ENCODE results near the gene PPP1R13B.

The PPP1R13B gene

DNA sequence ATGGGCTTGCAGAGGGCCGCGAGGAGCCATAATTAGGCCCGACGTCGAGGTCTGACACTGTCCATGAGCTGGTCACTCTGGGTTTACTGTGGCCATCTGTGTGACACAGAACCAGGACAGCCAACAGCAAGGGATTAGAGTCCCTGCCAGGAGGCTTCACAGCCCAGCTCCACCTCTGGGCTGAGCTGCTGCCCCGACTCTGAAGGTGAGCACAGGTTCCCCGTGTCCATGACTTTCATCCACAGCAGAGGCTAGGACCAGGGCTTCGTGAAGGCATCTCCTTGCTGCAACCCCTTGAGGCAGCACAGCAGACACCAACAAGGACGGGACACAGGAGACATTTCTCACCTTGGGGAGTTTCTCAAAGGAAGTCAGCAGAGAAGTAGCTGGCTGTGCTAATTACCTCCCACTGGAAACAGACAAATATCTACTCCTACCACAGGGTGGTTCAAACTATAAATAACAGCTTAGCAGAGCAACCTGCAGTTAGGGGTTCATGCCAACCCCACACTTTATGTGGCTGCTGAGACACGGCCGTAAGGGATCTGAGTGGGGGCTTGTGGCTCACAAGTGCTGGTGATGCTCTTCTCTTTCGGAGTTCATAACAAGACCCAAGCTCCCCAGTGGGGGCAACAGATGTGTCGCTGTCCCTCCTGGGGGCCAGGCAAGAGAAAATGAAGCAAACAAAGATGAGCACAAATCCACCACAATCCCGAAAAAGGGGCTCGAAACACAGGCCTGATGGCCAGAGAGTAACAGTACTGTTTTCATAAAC is 102.6 kb downstream of the PPP1R13B start:
- no peak for DNase-seq (ENCODE audit: low read depth)

DNA sequence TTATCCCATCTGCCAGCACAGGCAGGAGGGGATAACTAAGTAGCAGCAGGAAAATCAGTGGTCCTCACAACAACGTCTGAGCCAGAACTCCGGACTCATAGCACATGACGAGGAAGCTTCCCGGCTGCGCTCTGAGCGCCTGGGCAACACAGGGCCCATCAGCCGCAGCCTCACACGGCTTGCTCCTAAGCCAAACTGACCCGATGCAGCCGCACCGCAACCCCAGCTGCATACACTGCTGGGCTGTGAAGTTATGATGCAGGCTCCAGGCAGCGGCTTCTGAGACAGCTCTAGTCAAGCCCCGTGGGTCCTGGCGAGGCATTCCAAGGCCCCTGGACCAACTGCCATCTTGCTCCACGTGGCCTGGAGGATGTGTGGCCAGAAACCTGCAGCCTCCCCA is 103.7 kb downstream of the PPP1R13B start:
- DNase-seq (ENCODE audit: low read depth), result no peak

DNA sequence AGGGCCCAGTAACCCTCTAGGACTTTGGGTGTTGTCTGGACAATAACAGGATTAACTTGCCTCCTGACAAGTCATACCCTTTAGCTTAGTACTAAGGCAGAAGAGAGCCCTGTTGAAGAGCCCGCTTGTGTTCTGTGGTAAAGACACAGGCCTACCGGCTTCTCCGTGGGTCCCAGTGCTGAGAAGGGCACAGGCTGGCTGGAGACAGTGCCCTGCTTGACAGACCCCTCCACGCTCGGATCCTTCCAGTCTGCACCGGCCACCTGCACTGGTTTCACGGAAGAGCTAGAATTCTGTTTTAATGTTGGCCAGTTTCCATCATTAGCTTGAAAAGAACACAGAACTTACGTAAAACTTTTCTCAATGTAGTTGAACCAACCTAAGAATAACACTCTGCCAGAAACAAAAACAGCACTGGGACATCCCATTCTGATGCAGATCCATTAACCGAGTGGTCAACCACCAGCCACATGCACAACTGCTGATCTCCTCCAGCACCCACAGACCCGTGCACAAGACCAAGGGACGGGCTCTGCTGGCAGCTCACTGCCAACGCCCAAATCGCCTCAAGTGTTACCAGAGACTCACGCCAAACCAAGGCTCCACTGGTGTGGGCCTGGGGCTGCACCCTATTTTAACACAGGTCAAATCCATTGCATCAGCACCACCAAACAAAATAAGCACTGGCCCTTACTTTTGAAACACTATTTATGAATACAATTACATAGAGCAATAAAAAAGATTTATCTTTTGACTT is 104.7 kb downstream of the PPP1R13B start:
- DNase-seq (ENCODE audit: low read depth), result no peak

DNA sequence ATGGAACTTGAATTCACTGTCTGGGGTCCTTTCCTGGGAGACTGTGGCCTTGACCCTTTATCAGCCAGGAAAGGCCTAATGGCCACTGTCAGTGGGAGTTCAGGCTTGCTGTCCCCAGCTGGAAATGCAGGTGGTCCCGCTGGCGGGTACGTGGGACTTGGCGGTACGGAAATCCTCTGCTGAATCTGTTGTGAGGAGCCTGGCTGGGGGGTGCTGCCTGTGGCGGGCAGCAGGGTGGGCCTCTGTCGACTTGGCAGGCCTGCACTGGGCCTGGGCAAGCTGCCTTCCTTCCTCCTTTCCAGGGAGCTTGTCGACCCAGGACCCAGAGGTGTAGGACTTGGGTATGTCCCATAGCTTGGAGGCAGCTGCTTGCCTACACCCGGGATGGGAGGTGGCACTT is 105.5 kb downstream of the PPP1R13B start:
- no peak for DNase-seq (ENCODE audit: low read depth)

DNA sequence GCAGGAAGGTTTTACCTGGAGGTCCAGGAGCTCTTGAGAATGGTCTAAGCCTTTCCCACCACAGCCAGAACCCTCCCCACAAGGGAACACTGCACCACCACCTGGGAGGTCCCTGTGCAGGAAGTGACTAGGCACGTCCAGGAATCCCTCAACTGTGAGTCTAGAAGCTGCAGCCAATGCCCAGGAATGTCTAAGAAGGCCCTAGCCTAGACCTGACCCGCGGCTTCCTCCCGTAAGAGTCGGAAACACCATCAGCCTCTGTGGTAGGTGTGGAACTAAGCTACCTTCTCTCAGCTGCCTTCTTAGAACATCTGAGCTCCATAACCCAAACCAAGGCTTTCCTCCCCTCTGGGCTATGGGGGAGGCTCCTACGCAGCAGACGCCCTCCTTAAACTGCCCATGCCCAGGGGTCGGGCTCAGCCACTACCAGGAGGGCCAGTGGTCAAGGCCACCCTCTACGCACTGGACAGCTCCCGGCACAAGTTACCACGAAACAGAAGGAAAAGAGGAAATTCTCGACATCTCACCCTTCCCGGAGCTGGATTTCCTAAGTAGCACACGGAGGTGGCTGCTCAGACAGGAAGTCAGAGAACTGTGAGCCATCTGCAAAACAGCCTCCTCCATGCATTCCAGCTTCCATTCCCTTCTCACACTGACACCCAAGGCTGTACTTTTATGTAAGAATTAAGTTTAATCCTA is 106.2 kb downstream of the PPP1R13B start:
- no peak for DNase-seq (ENCODE audit: low read depth)

DNA sequence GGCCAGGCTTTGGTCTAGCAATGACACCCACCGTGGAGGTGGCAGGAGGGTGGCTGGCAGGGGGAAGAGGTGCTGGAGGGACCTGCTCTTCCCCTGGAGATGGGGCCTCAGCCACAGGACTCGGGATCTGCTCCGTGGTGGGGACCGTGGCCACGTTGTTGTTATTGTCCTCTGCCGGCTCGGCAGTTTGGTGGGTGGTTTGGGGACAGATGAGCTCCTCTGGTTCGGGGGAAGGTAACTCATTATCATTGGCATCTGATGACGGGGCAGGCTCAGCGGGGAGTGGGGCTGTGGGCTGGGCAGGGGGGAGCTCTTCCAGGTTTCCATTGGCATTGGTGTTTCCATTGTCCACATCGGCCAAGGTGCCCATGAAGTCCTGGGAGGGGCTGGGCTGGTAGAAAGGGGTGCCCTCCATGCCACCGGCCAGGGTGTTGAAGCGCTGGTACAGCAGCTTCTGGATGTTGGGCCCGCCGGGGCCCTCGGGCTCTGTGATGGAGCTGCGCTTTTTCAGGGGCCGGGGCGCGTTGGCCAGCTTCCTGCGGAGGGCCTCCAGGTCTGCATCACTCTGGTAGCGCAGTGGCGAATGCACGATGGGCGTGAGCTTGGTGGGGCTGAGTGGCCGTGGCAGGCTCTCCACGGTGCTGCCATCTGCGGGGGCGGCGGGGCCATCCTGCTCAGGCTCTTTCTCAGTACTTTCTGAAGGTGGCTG is 107.4 kb downstream of the PPP1R13B start:
- DNase-seq (ENCODE audit: low read depth), result no peak

DNA sequence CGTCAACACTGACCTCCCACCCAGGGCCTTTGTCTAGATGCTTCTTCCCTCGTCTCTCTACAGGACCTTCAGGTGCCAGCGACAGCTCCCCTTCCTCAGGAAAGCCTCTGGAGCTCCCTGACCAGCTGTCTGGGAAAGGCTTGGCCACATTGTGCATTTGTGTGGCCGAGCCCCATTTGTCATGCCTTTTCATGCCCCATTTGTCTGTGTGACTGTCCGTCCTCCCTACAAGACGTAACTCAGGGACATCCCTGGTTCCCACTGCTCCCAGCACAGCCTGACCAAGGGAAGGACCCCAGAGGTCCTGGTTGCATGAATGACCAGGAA is 107.9 kb downstream of the PPP1R13B start:
- no peak for DNase-seq (ENCODE audit: low read depth)

DNA sequence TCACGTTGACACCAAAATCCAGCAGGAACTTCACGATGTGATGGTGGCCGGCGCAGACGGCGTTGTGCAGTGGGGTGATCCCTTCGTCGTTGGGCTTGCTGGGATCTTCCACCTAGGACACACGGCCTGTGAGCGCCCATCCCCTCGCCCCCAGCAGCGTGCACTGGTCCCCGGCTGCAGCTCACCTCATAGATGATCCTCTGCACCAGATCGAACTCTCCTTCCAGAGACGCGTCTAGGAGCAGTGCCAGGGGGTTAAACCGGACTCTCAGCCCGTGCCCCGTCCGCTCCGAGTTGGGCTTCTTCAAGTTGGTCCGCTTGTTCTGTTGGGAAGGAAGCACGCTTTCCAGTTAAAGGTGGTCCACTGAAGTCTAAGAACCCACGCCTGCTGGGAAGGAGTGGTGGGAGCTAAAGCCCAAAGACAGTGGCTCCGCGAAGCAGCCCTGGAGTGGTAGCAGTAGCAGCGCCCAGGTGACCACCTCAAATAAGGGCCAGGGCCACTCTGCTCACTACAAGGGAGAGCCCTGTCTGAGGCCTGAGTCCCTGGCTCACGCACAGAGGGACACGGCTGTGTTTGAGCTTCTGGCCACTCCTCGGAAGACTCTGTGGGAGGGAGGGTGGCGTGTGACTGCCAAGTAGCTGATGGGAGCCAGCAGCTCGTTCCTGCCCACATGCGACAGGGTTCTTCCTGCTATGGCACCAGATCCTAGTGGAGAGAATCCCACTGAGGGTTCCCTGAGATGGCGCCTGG is 108.5 kb downstream of the PPP1R13B start:
- DNase-seq (ENCODE audit: low read depth), result no peak

DNA sequence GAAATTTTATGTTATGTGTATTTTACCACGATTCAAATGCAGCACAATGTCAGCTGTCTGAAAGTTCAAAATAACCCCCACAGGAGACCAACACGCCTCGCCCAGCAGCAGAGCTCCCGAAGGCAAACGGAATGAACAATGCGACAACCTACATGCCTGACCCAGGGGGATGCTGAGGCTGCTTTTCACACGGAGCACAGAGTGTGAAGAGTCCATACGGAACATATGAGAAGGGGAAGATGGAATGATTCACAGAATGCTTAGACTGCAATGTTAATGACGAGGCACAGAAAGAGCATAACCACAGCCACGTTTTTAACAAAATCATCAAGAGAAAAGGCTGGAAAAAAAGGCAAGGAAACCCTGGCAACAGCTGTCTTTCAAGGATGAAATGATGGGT is 109.2 kb downstream of the PPP1R13B start:
- no peak for DNase-seq (ENCODE audit: low read depth)

DNA sequence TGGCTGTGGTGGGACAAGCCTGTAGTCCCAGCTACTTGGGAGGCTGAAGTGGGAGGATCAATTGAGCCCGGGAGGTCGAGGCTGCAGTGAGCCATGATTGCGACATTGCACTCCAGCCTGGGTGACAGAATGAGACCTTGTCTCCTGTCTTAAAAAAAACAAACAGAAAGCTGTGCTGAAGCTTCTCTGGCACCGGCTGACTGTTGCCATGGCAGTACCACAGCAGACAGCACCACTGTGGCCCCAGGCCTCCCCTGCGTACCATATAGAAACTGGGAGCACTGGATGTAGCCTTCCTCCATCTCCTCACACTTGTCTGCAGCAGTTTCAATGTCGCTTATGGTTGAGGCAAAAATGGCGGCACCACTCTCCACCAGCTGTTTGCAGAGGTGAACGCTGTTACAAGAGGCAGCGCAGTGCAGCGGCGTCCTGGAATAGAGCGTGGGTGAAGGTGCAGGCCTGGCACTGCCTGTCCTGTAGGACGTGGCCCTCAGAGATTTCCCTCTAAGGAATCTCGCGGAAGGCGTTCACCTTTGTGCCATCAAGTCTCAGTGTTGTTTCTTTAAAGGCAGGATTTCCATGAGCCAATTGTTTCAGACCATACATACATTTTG is 109.8 kb downstream of the PPP1R13B start:
- DNase-seq (ENCODE audit: low read depth), result no peak

DNA sequence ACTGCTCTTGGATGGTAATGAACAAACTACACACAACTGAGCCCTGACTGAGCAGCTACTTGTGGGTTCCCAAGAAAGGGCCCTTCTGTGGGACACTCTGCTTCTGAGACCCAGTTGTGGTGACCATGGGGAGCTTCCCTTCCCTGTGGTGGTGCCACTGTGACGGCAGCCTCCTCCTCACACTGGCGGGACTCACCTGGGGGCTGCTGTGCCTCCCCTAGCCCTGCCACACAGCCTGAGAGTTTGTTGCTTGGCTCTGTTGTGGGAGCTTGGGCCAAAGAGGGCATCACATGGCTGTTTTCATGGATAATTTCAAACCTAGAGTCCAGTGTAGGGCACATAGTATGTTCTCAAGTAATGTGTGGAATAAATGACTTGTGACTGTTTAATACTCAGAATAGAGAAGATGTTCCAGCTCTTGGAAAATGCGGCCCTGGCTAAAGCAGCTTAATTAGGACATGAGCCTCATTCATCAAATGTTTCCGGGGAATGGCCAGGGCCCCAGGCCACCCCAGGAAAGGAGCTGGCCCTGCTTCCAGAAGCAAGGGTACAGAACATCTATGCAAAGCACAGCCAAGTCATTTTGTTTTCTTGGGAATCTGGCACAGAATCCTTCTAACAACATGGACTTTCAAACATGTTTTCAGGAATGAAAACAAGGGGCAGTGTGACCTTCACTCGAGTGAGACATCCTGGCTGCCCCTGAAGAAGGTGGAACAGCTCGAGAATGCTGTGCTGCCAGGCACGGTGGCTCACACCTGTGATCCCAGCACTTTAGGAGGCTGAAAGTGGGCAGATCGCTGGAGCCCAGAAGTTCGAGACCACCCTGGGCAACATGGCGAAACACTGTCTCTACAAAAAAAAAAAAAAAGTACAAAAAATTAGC is 110.6 kb downstream of the PPP1R13B start:
- no peak for DNase-seq (ENCODE audit: low read depth)

DNA sequence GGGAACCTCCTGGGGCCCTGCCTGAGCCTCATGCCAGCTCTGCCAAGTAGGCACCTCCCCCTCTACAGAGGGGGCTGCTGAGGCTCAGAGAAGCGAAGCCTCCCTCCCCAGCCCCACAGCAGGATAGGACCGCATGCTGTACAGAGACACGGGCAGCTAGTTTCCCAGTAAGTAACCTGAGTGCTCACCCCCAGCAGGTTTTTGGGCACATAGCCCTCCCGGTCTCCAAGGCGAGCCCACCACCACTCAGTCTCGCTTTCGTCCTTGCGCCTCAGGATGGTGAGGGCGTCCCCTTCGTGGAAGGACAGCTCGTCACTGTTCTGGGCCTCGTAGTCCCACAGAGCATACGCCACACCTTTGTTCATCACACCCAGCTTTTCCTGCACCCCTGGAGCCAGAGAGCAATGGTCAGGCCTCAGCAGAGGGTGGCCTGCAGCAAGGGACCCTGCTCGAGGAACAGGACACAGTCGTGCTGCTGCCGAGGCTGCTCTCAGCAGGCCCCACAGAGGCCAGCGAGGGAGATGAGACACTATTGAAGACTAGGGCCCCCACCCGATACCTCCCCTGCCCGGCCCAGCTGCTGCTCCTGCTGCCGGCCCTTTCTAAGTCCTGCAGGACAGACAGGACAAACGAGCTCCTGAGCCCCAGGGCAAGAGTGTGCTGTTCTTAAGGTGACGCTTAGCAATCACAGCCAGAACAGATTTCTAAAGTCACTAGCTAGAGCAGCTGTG is 111.4 kb downstream of the PPP1R13B start:
- no peak for DNase-seq (ENCODE audit: low read depth)

DNA sequence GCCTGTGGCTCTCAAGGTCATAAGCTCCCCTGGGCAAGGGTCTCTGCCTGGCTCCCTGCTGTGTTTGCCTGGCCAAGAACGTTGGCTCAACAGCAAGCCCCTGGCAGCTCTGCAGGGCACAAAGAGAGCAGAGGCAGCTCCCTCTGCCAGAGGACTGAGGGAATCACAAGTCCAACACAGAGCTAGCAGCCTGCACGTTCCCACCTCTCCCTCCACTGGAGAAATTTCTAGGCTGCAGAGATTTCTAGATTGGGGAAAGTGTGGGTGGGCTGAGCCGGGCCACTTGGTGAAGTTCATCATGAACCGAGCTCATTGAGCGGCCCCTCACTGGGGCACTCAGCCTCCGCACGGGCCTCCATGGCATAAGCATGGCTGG is 111.9 kb downstream of the PPP1R13B start:
- DNase-seq (ENCODE audit: low read depth), result no peak

DNA sequence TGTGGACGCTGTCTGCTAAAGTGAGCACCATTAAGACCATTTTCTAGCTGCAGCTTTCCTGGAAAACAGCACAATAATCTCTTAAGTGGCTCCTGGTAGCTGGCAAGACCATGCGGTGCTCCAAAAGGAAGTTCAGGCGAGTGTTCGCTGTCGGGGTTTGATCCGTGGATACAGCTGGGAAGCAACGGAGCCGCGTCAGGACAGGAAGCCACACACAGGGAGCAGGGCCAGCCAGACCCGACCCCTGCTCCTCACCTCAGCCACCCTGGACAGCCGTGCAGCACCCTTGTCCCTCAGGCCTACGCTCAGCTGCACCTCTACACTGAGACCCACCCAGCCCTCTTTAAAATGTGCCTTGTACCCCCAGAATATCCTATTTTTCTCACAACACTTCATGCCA is 112.4 kb downstream of the PPP1R13B start:
- DNase-seq (ENCODE audit: low read depth), result no peak

DNA sequence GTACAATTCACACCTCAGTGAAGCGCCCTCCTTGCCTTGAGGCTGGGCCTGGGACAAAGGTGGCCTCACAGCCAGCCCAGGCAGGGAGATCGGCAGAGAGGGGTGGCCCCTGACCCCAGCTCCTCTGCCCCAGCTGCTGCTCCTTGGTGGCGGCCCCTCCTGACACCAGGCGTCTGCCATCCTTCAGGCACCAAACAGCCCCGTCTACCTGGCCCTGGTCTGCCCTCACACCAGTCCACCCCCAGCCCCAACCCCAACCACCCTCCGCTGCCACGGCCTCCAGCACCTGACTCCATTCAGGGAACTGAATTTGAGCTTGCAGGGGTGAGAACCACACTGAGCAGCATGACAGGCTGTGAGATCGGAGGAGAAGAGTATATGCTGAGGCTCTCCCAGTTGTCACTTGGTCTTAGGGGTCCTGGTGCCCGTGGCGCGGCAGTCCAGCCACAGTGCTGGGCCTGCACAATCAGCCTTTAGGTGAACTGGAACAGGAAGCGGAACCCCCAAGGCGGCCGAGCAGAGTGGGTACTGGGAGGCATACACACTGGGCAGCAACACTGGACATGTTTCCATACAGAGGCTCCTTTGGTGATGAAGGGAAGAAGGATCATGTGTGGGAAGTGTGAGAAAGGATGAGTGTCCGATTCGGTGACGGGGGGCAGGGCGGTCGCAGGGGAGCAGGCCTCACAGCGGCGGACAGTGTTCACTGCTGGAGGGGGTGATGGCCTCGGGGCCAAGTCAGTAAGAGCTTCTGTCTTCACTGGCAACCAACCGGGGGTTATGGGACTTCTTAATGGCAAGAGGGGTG is 113.1 kb downstream of the PPP1R13B start:
- no peak for DNase-seq (ENCODE audit: low read depth)

DNA sequence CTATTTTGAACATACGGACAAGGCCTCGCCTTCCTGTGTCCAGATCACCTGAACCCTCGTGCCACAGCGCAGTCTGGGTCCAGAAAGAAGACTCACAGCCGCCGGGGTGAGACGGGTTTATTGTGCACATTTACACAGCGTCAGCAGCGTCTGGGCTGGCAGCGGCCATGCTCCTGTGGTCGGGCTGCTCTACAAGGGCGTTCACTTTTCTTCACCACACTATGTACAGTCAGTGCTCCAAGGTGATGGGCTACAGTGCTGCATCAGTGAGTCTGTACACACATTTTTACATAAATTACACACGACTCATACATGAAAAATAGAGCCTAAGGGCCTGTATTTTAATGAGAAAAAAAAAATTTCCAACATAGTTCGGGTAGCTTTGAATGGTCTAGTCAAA is 113.7 kb downstream of the PPP1R13B start:
- no peak for DNase-seq (ENCODE audit: low read depth)

DNA sequence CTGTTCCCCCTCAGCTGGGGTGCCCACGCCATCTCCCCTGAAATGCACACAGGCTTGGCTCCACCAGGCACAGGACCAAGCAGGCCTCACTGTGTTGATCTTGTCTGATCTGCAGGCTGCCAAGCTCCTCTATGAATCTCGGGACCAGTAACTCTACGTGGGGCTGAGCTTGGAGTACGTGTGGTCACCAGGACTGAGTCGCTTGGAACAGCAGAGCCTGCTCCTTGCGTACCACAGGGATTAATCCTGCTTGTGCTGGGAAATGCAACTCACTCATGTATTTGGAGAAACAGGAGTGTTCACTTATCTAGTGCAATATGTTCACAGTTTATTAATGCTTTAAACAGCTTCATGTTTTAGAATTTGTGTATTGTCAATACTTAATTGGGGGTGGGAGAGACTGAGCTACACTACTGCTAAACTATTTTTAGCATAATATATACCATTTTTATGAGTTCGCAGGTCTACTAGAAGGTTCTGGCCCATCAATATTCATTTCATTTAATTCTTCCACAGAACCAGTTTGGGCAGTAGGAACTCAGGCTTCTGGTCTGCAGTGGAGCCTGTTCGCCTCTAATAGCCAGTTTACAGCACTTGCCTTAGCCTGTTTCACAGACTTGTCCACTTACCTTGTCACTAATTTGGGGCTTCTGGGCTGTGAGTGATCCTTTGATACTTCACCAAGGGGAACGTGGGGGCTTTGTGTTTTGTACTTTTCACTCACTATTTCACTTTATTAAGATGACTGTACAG is 114.3 kb downstream of the PPP1R13B start:
- DNase-seq (ENCODE audit: low read depth), result no peak
